HG02970 (cell line): Measurements from ENCODE around the gene OPN5.
"Not testable (repeated sequence)": the region's sequence is repeated elsewhere in the genome, so short reads cannot be mapped to it uniquely, and the experiment has no call there.

Experiments
- ATAC-seq: cut with Tn5 transposase; IDR thresholded peaks from one replicate; pipeline ENCODE4 v1.9.1; 2021; ENCODE audit warnings: mild to moderate bottlenecking, moderate library complexity, moderate number of reproducible peaks; ENCODE audit not compliant: unreplicated experiment, low FRiP score

OPN5 gene, protein sequence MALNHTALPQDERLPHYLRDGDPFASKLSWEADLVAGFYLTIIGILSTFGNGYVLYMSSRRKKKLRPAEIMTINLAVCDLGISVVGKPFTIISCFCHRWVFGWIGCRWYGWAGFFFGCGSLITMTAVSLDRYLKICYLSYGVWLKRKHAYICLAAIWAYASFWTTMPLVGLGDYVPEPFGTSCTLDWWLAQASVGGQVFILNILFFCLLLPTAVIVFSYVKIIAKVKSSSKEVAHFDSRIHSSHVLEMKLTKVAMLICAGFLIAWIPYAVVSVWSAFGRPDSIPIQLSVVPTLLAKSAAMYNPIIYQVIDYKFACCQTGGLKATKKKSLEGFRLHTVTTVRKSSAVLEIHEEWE

GRCh38 chr6:47781732-47782131 is at the start of gene OPN5:
TSS of gene OPN5 (plus strand) at chr6:47782032. CDS start at chr6:47782067, 35 bp downstream.
- no peak for ATAC-seq

GRCh38 chr6:47733879-47734558 is 47.8 kb upstream of the OPN5 start:
- ATAC-seq, result no peak

DNA sequence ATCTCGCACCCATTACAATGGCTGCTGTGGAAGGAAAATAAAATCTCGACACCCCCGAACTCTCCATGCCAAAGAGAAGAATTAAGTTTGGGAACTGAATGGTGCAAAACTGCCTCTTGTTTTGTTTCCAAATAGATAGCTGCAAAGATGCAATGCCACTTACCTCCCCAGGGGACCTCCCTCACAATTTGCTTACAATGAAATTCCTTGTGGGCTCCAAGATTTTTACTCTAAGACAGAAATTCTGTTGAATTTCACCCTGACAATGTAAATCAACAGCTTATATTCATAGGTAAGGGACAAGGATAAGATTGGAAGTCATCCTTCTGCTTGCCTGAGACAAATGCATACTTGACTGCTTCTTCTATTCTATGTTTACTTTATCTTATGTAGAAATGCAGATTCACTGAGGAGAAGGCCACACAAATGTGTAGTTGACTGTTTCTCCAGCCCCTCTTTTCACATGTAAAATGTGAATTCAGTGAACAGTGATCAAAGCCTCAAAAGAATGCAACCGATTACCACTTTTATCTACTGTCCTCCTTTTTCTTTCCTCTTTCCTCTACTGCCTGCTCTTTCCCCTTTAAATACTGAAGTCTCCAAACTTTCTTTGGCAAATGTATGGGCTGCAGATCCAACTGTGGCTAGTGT is 46.9 kb upstream of the OPN5 start:
- no peak for ATAC-seq

GRCh38 chr6:47736083-47736700 is 45.6 kb upstream of the OPN5 start:
- no peak for ATAC-seq

GRCh38 chr6:47737406-47737805 is 44.4 kb upstream of the OPN5 start:
- no peak for ATAC-seq

- no peak for ATAC-seq
Observed at GRCh38 chr6:47740714-47741113, 41.1 kb upstream of the OPN5 start.

GRCh38 chr6:47741807-47742206 is 40.0 kb upstream of the OPN5 start:
- no peak for ATAC-seq

- no peak for ATAC-seq
Observed at GRCh38 chr6:47743744-47744143, 38.1 kb upstream of the OPN5 start.

GRCh38 chr6:47745269-47745668 is 36.6 kb upstream of the OPN5 start:
- not testable (repeated sequence) for ATAC-seq

DNA sequence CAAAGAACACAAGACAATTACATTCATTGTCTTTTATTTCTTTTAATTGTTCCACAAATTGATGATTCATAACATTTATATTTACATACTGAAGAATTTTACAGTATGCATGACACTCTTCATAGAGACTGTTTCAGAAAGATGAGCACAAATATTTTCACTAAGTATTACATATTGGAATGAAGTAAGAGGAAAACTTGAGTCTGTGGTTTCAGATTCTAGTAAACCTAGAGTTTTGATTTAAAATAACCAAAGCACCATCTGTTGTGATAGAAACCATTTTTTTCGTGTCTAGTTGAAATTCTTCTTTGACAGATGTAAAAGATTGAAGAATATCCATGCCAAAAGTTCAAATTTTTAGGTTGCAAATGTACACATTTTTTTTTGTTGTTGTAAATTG is 32.1 kb upstream of the OPN5 start:
- ATAC-seq, result no peak

DNA sequence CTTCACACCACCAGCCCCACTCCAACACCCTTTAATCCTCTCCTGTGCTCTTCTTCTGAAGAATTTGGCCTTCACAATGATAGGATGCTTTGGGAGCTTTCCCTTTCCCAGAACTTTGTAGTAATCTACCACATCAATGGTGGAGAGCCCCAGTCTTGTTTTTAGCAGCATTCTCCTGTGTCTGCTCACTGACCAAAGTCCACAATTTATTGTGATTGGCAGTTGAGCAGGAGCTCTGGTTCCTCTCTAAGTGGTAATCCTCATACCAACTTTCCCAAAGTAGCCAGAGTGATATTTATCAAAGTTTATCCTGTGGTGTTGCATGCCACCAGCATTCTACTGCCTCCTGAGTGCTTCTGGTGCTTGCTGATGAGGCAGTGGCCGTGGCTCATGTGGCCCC is 29.0 kb upstream of the OPN5 start:
- no peak for ATAC-seq

DNA sequence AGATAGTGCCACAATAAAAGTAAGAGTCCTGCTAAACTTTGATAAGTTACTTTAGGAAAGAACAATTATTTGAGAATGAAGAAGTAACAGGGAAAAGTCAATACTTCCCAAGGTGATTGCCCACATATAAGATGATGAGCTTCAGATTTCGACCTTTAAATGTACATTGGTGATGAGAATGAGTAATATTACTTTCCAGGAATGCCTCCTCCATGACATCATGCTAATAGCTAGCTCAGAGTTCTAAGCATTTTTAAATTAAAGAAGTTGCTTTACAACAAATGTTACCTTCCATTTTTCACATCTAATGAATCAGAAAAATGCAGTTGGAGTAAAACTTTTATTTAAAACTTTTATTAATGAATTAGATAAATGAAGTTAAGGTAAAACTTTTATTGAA is 22.5 kb upstream of the OPN5 start:
- no peak for ATAC-seq

DNA sequence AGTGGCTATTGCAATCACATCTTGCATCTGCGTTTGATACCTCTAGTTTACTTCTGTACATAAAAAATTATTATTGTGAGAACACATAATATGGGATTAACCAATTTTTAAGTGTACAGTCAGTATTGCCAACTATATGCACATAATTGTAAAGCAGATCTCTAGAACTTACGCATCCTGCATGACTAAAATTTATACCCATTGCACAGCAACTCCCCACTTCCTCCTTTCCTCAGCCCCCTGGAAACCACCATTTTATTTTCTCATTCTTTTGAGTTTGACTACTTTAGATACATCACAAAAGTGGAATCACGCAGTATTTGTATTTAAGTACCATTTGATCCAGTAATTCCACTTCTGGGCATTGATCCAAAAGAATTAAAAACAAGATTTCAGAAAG is 19.3 kb upstream of the OPN5 start:
- ATAC-seq, result no peak

DNA sequence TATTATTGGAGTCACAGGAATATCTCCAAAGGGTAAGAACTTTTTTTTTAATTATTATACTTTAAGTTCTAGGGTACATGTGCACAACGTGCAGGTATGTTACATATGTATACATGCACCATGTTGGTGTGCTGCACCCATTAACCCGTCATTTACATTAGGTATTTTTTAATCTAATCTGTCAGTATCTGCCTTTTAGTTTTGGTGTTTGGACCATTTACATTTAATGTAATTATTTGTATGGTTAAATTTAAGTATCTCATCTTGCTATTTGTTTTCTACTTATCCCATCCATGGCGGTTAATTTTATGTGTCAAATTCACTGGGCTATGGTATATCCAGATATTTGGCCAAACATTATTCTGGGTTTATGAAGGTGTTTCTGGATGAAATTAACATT is 15.4 kb upstream of the OPN5 start:
- no peak for ATAC-seq

- ATAC-seq, result no peak
Observed at GRCh38 chr6:47767102-47767501, 14.7 kb upstream of the OPN5 start.

DNA sequence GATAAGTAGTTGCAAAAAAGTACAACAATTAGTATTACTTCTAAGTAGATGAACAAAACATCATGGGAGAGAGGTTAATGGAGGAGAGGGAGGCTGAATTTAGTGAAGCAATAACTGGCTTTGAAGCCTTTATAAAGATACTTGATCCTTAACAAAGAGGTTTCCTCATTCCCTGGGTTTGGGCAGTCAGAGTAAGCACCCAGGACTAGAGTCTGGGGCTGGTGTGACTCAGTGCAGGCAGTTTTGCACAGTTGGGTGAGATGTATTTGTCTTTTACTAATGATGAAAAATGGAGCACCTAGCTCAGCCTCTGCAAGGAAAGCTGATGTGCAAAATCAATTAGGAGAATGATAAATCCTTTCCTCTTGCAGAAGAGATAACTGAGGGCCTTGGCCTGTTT is 11.8 kb upstream of the OPN5 start:
- no peak for ATAC-seq

- ATAC-seq, result no peak
Observed at GRCh38 chr6:47772359-47772758, 9.5 kb upstream of the OPN5 start.

DNA sequence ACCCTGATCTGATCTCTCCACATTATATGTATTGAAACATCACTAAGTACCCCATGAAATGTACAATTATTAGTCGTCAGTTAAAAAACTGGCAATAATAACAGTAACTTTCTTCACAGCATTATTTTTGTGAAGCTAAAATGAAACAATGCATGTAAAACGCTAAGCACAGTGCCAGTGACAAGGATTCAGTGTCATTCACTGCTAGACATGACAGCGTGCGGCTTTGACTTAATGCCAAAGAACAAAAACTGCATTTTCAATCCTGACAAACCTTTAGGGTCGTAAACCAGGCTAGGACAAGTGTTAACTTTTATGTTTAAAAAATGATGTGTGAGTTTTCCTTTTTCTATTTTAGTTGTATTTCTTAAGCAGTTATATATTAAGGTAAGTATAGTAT is 8.8 kb upstream of the OPN5 start:
- no peak for ATAC-seq

- peak; percentile 68 for ATAC-seq
Observed at GRCh38 chr6:47780510-47781356, 1.1 kb upstream of the OPN5 start.

DNA sequence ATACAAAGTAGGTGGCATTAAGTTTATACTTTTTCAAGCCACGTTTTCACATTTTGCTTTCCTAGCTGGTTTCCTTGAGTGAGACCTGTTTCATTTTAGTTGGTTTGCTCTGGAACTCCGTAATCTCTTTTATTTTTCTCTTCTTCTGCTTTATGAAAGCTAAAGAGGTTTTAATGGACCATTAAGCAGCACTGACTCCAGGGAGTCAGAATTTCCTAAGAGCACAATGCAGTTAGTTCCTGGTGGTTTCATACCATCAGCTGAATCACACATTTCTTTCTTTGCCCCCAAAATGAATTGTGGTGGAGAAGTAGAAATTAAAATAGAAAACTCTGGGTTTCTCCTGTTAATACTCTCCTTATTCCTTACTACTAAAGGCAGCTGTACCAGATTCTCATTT is 3.4 kb downstream of the OPN5 start:
- ATAC-seq, result no peak
